Measurements from ENCODE around the gene EIF1AD. TPM values are rescaled to one million over a fixed set of nuclear protein-coding genes. Genes with fewer than 3 reads are reported as not detected.

Gene EIF1AD
- total and polyA plus RNA-seq, 4 experiments from 2014 or later: 15.5 to 65.4 (median 40.2) TPM

DNA sequence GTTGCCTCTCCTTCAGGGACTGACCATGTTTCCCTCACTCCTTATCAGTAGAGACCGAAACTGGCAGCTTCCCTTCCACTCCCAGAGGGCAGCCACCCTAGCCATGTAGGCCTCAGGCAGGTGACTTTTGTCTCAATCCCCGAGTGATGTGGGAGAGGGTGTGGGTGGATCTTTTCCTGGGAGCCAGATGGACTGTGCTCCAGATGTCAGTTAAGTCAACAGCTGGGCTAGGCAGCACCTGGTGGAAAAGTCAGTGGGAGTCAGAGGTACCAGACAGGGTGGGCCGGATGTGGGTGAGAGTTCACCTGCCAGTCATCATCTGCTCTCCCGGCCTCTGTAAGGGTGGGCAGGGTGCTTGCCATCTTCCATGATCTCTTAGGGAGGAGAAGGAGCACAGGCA lies 2.2 kb upstream of the EIF1AD start:
- Histone ChIP-seq H3K9me3 (ENCODE audit: control insufficient read depth in 1 of 2, low read length in 2 of 2) (no peaks in the 10 kb centered on the region), H3K4me3 (ENCODE audit: low read length in 2 of 2) (no peak overlapping the region), H3K36me3 (ENCODE audit: insufficient read depth, low read length) (peaks cover 23% of the 10 kb centered on the region), H3K27ac (ENCODE audit: low read depth, low read length) (no peak overlapping the region), H3K4me1 (ENCODE audit: insufficient read depth, low read length) (peaks cover 26% of the 10 kb centered on the region), H3K27me3 (ENCODE audit: insufficient read depth, low read length) (no peaks in the 10 kb centered on the region)
- intact Hi-C loops (cut with micrococcal nuclease): no loop called here
- ChIA-PET POLR2A (ENCODE audit: partially characterized antibody) (interaction anchor here (1.2 kb wide), 1 partner anchor 86 kb away, joined by 3 read pairs; the partner anchor contains the start of gene C11orf68), CTCF (ENCODE audit: partially characterized antibody) (interaction anchor here (2.4 kb wide), 1 partner anchor 144 kb away, joined by 11 read pairs; the partner anchor contains the start of gene MUS81)
- no peak for DNase-seq
- Mint-ChIP-seq H3K9me3 (no peaks in the 10 kb centered on the region), H3K4me1 (peaks cover 10 to 41% (median 28%) of the 10 kb centered on the region in 4 donors), H3K36me3 (peaks cover 2 to 40% of the 10 kb centered on the region in 2 donors), H3K27me3 (no peaks in the 10 kb centered on the region), H3K27ac (peak overlapping the region in 2 of 7 donors; percentile 46 to 68), H3K4me3 (peak overlapping the region in 7 of 8 donors; percentile 20 to 49 (median 35))

DNA sequence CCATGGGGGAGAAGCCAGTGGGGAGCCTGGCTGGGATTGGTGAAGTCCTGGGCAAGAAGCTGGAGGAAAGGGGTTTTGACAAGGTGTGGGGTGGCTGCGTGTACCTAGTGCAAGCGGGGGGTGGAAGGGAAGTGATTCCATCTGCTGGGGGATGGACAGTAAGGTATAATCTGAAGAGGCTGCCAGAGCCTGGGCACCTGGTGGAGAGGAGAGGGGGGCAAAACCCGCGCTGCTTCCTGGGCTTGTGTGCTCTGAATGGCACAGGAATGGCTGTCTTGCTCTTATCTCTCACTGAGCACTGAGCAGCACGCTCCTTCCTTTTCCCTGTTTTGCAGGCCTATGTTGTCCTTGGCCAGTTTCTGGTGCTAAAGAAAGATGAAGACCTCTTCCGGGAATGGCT lies 1.3 kb upstream of the EIF1AD start:
- H3K36me3 ChIP-seq (ENCODE audit: insufficient read depth, low read length): peaks cover 32% of the 10 kb centered on the region
- H3K4me3 ChIP-seq (ENCODE audit: low read length in 2 of 2): peak overlapping the region; percentile 65 to 82
- no peak for DNase-seq
- peaks cover 10 to 41% (median 28%) of the 10 kb centered on the region in 4 donors for H3K4me1 Mint-ChIP-seq
- H3K9me3 ChIP-seq (ENCODE audit: control insufficient read depth in 1 of 2, low read length in 2 of 2): no peaks in the 10 kb centered on the region
- H3K27me3 Mint-ChIP-seq: no peaks in the 10 kb centered on the region
- peak overlapping the region; percentile 82 to 99 (median 87) for H3K4me3 Mint-ChIP-seq
- H3K27ac Mint-ChIP-seq: peak overlapping the region; percentile 90 to 96 (median 92)
- ChIA-PET POLR2A (ENCODE audit: partially characterized antibody) (interaction anchor here (1.1 to 1.5 kb wide), 12 partner anchors 19 to 388 kb away, joined by 3 to 44 read pairs (median 9); partner anchors contain the start of genes C11orf68, CCDC85B, CFL1 and DRAP1), CTCF (ENCODE audit: partially characterized antibody) (interaction anchor here (0.6 to 2.4 kb wide), 5 partner anchors 108 to 143 kb away, joined by 3 to 11 read pairs (median 5); partner anchors contain the start of genes FIBP and MUS81)
- intact Hi-C loops (cut with micrococcal nuclease): loop anchor here (2.0 kb wide), 1 partner anchor 74 kb away; no protein-coding TSS in a partner anchor
- peak overlapping the region; percentile 87 for H3K27ac ChIP-seq (ENCODE audit: low read depth, low read length)
- H3K27me3 ChIP-seq (ENCODE audit: insufficient read depth, low read length): no peaks in the 10 kb centered on the region
- peaks cover 11 to 49% of the 10 kb centered on the region in 2 donors for H3K36me3 Mint-ChIP-seq
- H3K9me3 Mint-ChIP-seq: no peaks in the 10 kb centered on the region
- peaks cover 26% of the 10 kb centered on the region for H3K4me1 ChIP-seq (ENCODE audit: insufficient read depth, low read length)

DNA sequence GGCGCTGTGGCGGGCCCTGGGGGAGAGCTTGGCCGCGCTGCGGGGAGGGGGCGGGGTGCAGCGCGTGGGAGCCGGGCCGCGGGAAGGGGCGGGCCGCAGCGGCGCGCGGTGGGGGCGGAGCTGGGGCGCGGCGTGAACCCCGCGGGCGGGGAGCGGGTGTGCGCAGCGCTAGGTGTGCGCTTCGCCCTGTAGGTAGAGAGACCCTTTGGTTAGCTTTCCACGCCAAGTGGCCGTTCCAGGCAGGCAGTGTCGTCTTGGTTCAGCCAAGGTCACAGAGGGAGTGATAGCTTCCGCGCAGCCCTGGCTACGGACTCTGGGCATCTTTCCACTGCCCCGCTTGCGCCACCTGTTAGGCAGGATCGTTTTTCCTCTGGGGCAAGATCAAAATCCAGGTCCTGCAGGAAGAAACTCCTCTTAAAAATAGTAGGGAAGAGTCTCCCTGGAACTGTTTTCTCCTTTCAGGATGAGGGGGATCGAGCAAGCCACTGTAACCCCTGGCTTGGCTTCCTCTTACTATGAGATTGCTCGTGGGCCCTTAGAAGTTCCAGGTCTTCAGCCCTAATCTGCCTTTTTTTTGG lies 780 bp upstream of the EIF1AD start:
- H3K4me3 ChIP-seq (ENCODE audit: low read length in 2 of 2): peak overlapping the region; percentile 68 to 82
- H3K4me1 Mint-ChIP-seq: peaks cover 10 to 44% (median 27%) of the 10 kb centered on the region in 4 donors
- H3K27me3 ChIP-seq (ENCODE audit: insufficient read depth, low read length): no peaks in the 10 kb centered on the region
- no peaks in the 10 kb centered on the region for H3K27me3 Mint-ChIP-seq
- peak overlapping the region; percentile 87 for H3K27ac ChIP-seq (ENCODE audit: low read depth, low read length)
- peaks cover 26% of the 10 kb centered on the region for H3K4me1 ChIP-seq (ENCODE audit: insufficient read depth, low read length)
- POLR2A ChIA-PET (ENCODE audit: partially characterized antibody): interaction anchor here (0.5 to 1.5 kb wide), 25 partner anchors 20 to 1280 kb away, joined by 3 to 44 read pairs (median 5); partner anchors contain the start of genes C11orf68, CCDC85B, CFL1 and DRAP1
- peak overlapping the region; percentile 93 to 99 (median 98) for H3K27ac Mint-ChIP-seq
- peaks cover 38% of the 10 kb centered on the region for H3K36me3 ChIP-seq (ENCODE audit: insufficient read depth, low read length)
- intact Hi-C loops (cut with micrococcal nuclease): loop anchor here (1.0 to 2.0 kb wide), 8 partner anchors 41 to 432 kb away; partner anchors contain the start of genes CFL1, PCNX3, SART1 and SF3B2
- CTCF ChIA-PET (ENCODE audit: partially characterized antibody): interaction anchor here (0.6 to 2.4 kb wide), 10 partner anchors 11 to 291 kb away, joined by 3 to 11 read pairs (median 5); partner anchors contain the start of genes FIBP, KAT5 and MUS81
- DNase-seq: no peak
- peaks cover 15 to 54% of the 10 kb centered on the region in 2 donors for H3K36me3 Mint-ChIP-seq
- peak overlapping the region; percentile 94 to 100 (median 99) for H3K4me3 Mint-ChIP-seq
- no peaks in the 10 kb centered on the region for H3K9me3 ChIP-seq (ENCODE audit: control insufficient read depth in 1 of 2, low read length in 2 of 2)
- no peaks in the 10 kb centered on the region for H3K9me3 Mint-ChIP-seq

DNA sequence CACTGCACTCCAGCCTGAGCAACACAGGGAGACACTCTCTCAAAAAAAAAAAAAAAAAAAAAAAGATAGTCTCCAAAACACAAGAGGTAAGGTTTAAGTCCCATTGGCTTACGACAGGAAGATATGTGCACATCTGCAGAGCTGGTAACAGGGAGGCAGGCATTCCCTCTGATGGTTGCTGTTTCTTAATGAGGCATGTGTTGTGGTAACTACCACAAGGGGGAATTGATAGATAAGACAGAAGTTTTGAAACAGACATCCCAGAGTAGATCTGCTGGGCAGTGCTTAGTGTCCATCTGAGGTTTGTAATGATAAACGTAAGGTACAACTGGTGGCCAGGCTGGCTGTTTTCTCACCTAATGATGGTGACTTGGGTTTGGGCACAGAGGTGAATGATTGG lies 4.7 kb downstream of the EIF1AD start:
- peaks cover 8 to 32% (median 17%) of the 10 kb centered on the region in 4 donors for H3K4me1 Mint-ChIP-seq
- peak overlapping the region in 3 of 7 donors; percentile 5 to 71 (median 35) for H3K27ac Mint-ChIP-seq
- H3K9me3 Mint-ChIP-seq: no peaks in the 10 kb centered on the region
- peak overlapping the region in 1 of 8 donors; percentile 53 for H3K4me3 Mint-ChIP-seq
- H3K27ac ChIP-seq (ENCODE audit: low read depth, low read length): no peak overlapping the region
- ChIA-PET CTCF (ENCODE audit: partially characterized antibody) (interaction anchor here (2.0 kb wide), 1 partner anchor 113 kb away, joined by 6 read pairs; no protein-coding TSS in a partner anchor), POLR2A (ENCODE audit: partially characterized antibody) (no interaction called here)
- peaks cover 17% of the 10 kb centered on the region for H3K4me1 ChIP-seq (ENCODE audit: insufficient read depth, low read length)
- no peak overlapping the region for H3K4me3 ChIP-seq (ENCODE audit: low read length in 2 of 2)
- H3K36me3 Mint-ChIP-seq: peaks cover 30 to 58% of the 10 kb centered on the region in 2 donors
- H3K27me3 Mint-ChIP-seq: no peaks in the 10 kb centered on the region
- H3K27me3 ChIP-seq (ENCODE audit: insufficient read depth, low read length): no peaks in the 10 kb centered on the region
- intact Hi-C loops (cut with micrococcal nuclease): no loop called here
- peak in 1 of 5 donors; percentile 16 for DNase-seq
- H3K36me3 ChIP-seq (ENCODE audit: insufficient read depth, low read length): peaks cover 37% of the 10 kb centered on the region
- no peaks in the 10 kb centered on the region for H3K9me3 ChIP-seq (ENCODE audit: control insufficient read depth in 1 of 2, low read length in 2 of 2)

DNA sequence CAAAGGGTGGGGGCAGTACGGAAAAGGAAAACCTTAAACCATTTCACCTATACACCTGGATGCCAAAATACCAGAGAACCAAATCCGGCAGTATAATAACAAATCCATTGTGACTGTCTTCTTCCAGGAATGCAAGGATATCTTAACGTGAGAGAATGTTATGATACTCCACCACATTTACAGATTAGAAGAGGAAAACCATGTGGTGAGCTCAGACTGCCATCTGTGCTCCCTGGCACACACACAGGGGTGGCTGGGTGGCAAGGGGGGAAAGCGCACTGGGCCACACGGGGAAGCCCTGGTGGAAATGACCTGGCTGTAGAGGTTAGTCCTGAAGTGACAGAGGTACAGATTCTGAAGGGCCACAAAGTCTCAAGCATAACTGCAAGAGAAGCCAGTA lies 9.9 kb downstream of the EIF1AD start:
- Mint-ChIP-seq H3K4me1 (peaks cover 5 to 7% (median 7%) of the 10 kb centered on the region in 4 donors), H3K9me3 (no peaks in the 10 kb centered on the region), H3K27me3 (no peaks in the 10 kb centered on the region), H3K4me3 (no peak overlapping the region), H3K27ac (peak overlapping the region in 4 of 7 donors; percentile 28 to 78 (median 44)), H3K36me3 (peaks cover 10 to 16% of the 10 kb centered on the region in 2 donors)
- H3K4me3 ChIP-seq (ENCODE audit: low read length in 2 of 2): no peak overlapping the region
- intact Hi-C loops (cut with micrococcal nuclease): no loop called here
- DNase-seq: no peak
- ChIA-PET CTCF (ENCODE audit: partially characterized antibody) (interaction anchor here (0.8 to 13.9 kb wide), 9 partner anchors 9 to 280 kb away, joined by 3 to 255 read pairs (median 3); partner anchors contain the start of genes BANF1, CCDC85B, EIF1AD and FIBP), POLR2A (ENCODE audit: partially characterized antibody) (interaction anchor here (1.5 to 1.6 kb wide), 2 partner anchors 91 to 104 kb away, joined by 4 read pairs; partner anchors contain the start of genes FIBP and FOSL1)
- H3K36me3 ChIP-seq (ENCODE audit: insufficient read depth, low read length): peaks cover 2% of the 10 kb centered on the region
- H3K9me3 ChIP-seq (ENCODE audit: control insufficient read depth in 1 of 2, low read length in 2 of 2): no peaks in the 10 kb centered on the region
- H3K4me1 ChIP-seq (ENCODE audit: insufficient read depth, low read length): peaks cover 6% of the 10 kb centered on the region
- no peaks in the 10 kb centered on the region for H3K27me3 ChIP-seq (ENCODE audit: insufficient read depth, low read length)
- no peak overlapping the region for H3K27ac ChIP-seq (ENCODE audit: low read depth, low read length)

DNA sequence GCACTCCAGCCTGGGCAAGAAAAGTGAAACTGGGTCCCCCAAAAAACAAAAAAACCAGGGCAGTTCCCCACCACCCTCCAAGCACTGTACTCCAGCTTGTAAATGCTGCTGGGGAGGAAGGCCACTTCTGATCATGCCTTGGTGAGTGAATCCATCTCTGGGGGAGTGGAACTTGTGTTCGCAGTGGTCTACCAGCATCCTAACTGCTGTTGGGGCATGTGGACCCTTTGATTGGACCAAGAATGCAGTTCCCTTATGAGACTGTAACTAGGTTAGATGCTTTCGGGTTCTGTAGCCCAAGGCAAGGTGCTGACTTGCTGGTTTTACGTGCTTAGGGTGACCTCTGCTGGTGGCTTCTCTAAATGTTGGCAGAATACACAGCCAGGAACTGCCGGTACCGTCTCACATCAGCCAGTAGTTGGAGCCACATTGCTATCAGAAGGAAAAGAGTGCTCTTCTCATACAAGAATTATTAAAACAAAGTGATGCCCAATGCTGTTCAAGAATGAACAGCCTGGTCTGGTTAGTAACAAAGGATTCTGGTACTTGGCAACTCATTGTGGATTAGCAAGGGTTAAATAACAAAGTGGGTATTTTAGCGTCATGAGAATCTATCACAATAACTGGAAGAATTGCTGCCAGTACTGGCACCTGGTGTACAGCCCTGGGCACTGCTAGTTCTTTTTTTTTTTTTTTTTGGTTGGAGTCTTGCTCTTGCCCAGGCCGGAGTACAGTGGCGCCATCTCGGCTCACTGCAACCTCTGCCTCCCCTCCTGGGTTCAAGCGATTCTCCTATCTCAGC lies 13.0 kb downstream of the EIF1AD start:
- DNase-seq: peak; percentile 92 to 94 (median 93)
- no peaks in the 10 kb centered on the region for H3K36me3 ChIP-seq (ENCODE audit: insufficient read depth, low read length)
- peaks cover 6% of the 10 kb centered on the region for H3K4me1 ChIP-seq (ENCODE audit: insufficient read depth, low read length)
- Mint-ChIP-seq H3K9me3 (no peaks in the 10 kb centered on the region), H3K27me3 (no peaks in the 10 kb centered on the region), H3K4me3 (peak overlapping the region in 1 of 8 donors; percentile 3), H3K36me3 (peaks cover 0 to 3% of the 10 kb centered on the region in 2 donors), H3K4me1 (peaks cover 5 to 7% (median 6%) of the 10 kb centered on the region in 4 donors), H3K27ac (peak overlapping the region; percentile 68 to 95 (median 86))
- CTCF ChIA-PET (ENCODE audit: partially characterized antibody): interaction anchor here (0.7 to 13.9 kb wide), 13 partner anchors 9 to 277 kb away, joined by 3 to 255 read pairs (median 4); partner anchors contain the start of genes CCDC85B, FIBP and KAT5
- intact Hi-C loops (cut with micrococcal nuclease): loop anchor here (1.0 kb wide), 8 partner anchors 33 to 283 kb away; partner anchors contain the start of genes AP5B1, FIBP and KAT5
- H3K9me3 ChIP-seq (ENCODE audit: control insufficient read depth in 1 of 2, low read length in 2 of 2): no peaks in the 10 kb centered on the region
- H3K27ac ChIP-seq (ENCODE audit: low read depth, low read length): no peak overlapping the region
- POLR2A ChIA-PET (ENCODE audit: partially characterized antibody): interaction anchor here (0.7 to 2.9 kb wide), 7 partner anchors 70 to 277 kb away, joined by 3 to 18 read pairs (median 6); partner anchors contain the start of genes C11orf68, CCDC85B, DRAP1 and FIBP
- H3K27me3 ChIP-seq (ENCODE audit: insufficient read depth, low read length): no peaks in the 10 kb centered on the region
- H3K4me3 ChIP-seq (ENCODE audit: low read length in 2 of 2): no peak overlapping the region
